ENCODE results near the gene COL5A3.

COL5A3 gene

GRCh38 chr19:10010939-10011338, 635 bp upstream of the COL5A3 start:
- no peak for DNase-seq (ENCODE audit: low read depth in 2 of 2)

GRCh38 chr19:10009714-10010224, 535 bp downstream of the COL5A3 start:
- DNase-seq (ENCODE audit: low read depth in 2 of 2), result no peak

GRCh38 chr19:10008184-10008765, 2.0 kb downstream of the COL5A3 start:
- no peak for DNase-seq (ENCODE audit: low read depth in 2 of 2)

- DNase-seq (ENCODE audit: low read depth in 2 of 2), result no peak
Measured at GRCh38 chr19:10007371-10008183, 2.7 kb downstream of the COL5A3 start.

DNA sequence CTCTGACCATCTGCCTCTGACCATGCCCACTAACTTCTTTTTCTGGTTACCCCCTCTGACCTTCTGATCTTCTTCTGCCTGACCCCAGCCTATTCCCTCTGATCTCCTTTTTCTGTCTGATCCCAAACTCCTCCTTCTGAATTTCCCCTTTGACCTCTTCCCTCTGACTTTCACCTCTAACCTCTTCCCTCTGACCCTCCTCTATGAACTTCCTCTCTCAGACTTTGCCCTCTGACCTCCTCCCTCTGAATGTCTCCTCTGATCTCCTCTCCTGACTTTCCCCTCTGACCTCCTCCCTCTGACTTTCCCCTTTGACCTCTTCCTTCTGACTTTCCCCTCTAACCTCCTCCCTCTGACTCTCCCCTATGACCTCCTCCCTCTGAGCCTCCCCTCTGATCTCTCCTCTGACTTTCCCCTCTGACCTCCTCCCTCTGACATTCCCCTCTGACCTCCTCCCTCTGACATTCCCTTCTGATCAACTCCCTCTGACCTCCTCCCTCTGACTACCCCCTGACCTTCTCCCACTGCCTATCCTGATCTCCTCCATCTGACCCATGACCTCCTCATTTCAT, 3.5 kb downstream of the COL5A3 start:
- DNase-seq (ENCODE audit: low read depth in 2 of 2), result no peak

DNA sequence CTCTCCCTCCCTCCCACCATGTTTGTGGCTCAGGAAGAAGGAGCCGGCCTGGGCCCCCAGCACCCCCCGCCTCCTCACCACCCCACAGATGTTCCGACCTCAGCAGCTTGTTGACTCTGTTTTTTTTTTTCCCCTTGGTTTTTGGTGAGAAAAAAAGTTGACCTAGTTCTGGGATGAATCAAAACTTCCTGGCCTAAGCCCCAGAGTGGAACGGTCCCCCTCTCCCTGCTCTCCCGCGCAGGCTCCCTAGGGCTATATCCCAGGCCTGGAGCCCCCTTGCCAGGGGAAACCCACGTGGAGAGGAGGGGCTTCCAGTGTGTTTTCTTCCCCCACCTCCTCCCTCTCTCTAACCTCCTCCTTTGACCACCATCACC, 4.0 kb downstream of the COL5A3 start:
- DNase-seq (ENCODE audit: low read depth in 2 of 2), result no peak

- DNase-seq (ENCODE audit: low read depth in 2 of 2), result no peak
Measured at GRCh38 chr19:10005632-10006334, 4.5 kb downstream of the COL5A3 start.

- DNase-seq (ENCODE audit: low read depth in 2 of 2), result no peak
Measured at GRCh38 chr19:10004617-10005016, 5.7 kb downstream of the COL5A3 start.

DNA sequence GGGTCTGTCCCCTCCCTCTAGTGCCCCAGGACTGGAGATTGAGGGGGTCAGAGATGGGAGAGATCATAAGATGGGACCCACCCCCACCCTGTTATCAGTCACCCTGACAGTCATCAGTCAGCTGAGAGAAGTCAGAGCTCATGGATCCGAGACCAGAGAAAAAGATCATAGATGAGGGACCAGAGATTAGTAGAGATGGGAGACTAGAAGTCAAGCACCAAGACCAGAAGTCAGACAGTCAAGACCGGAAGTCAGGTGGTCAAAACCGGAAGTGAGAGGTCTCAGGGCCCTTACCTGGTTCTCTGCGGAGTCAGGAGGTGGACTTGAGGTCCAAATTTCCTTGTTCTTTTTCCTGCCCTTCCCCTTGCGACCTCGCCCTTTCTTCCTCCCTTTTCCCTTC, 7.0 kb downstream of the COL5A3 start:
- DNase-seq (ENCODE audit: low read depth in 2 of 2), result no peak

DNA sequence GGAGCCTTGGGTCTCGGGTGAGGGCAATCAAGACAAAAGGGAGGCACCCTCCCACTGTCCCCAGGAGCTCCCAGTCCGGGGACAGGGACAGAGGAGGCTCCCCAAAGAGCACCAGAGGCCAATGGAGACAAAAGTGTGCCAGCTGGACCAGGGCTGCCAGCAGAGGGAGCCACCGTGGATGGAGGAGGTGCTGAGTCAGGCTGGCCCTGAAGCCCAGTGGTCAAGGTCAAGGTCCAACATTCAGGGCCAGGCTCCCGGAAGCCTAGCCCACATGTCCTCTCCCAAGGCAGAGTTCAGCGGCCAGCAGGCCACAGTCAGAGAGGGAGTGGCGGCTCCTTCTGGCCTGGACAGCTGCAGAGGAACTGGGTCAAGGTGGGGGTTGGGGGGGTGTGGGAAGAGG, 8.4 kb downstream of the COL5A3 start:
- peak in 1 of 2 donors; percentile 14 for DNase-seq (ENCODE audit: low read depth in 2 of 2)

DNA sequence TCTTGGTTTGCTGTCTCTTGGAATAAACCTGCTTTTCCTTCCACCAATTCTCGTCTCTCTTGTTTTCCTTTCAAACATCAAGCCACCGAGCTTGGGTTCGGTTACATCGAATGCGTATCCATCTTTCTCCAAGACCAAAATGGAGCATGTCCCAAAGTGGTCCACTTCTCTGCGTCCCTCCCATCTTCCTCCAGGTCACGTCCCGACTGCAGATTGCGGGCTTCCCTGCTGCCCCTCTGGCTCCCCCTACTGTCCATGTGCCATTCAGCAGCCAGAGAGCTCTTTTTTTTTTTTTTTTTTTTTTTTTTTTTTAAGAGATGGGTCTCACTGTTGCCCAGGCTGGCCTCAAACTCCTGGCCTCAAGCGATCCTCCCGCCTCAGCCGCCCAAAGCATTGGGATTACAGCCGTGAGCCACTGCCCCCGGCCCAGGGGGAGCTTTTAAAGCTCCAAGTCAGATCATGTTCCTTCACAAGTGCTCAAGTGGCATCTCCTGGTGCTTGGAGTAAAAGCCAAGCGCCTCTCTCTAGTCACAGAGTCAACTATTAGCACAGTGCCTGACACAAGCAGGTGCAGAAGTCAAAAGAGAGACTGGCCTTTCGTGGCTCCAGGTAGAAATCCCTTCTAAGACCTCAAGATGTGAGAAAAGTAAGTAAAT, 10.0 kb downstream of the COL5A3 start:
- DNase-seq (ENCODE audit: low read depth in 2 of 2), result peak; percentile 52 to 59

- DNase-seq (ENCODE audit: low read depth in 2 of 2), result no peak
Measured at GRCh38 chr19:9996541-9996940, 13.8 kb downstream of the COL5A3 start.

DNA sequence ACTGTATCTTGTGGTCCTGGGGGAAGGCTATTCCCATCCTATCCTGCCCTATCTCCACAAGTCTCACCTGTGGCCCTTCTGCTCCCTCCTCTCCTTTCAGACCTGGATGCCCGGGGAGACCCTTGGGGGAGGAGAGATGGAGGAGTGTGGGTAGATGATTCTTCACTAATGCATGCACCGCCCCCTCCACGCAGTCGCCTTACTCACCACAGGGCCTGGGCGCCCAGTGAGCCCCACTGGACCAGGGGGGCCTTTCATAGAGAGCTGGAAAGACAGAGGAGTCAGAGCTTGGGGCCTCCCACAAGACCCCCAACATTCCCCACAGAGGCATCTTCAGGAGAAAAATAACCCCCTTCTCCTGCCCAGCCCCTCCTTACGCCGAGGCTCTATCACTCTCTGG, 14.3 kb downstream of the COL5A3 start:
- DNase-seq (ENCODE audit: low read depth in 2 of 2), result no peak

DNA sequence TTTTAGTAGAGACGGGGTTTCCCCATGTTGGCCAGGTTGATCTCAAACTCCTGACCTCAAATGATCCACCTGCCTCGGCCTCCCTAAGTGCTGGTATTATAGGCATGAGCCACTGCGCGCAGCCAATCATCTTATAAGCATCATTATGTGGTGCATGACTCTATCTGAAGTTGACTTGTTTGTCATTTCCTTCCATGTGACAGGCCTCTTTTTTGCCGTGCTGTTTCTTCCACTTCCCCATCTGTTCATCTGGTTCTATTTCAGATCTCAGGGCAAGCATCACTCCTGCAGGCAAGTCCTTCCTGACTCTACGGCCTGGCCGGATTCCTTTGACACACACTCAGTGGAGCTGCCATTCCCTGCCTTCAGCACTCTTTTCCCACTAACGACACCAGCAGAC, 15.2 kb downstream of the COL5A3 start:
- no peak for DNase-seq (ENCODE audit: low read depth in 2 of 2)

- no peak for DNase-seq (ENCODE audit: low read depth in 2 of 2)
Measured at GRCh38 chr19:9991425-9992191, 18.7 kb downstream of the COL5A3 start.

GRCh38 chr19:9989504-9989903, 20.8 kb downstream of the COL5A3 start:
- DNase-seq (ENCODE audit: low read depth in 2 of 2), result no peak

DNA sequence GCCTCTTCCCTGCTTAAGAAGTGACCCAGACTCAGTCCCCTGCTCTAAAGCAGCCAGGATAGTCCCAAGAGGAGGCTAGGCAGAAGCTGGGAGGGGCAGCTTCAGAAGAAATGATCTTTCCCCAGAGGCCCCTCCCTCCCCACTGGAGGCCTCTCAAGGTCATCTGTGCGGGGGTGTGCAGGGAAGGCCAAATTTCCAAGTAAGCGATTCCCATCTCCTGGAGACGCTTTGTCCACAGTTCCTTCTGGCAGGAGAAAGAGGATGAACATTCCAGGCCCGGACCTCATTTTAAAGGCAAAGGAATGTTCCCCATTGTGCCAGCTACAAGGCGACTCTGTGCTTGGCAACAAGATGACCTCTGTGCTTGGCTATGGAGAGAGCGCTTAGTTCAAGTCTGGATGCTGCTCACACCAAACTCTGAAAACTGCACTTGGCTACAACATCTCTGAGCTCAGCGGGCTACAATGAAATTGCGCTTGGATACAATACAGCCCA, 23.5 kb downstream of the COL5A3 start:
- no peak for DNase-seq (ENCODE audit: low read depth in 2 of 2)

DNA sequence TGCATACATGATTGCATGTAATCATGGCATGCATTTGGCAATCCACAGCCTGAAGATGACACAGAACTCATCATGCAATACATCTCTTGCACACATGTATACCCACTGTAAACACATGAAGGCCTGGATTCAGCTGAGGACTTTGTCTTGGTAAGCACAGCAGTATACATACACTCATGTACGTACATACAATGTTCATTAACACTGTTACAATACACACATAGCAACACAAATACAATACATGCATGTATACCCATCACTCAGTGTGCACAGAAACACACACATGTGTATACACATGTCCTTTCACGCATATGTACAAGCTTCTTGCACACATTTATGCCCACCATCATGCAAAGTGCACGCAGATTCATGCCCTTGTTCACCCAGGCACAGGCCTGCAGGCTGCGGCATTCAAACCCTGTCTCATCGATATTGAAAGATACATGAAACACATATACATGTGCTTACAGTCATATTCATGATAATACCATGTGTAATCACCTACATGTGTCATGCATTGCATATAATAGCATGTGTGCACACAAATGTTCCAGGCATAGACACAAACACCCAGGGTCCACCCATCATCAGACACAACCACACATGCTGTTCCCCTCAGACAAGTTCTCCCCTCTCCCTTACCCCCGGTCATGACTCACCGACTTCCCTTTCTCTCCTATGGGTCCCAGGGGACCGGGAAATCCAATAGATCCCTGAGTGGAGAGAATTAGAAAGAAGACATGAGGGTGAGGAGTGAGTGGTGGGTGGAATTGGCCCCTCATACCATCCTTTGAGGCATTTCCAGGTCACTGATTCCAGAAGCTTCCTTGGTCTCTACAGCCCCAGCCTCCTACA, 28.7 kb downstream of the COL5A3 start:
- DNase-seq (ENCODE audit: low read depth in 2 of 2), result no peak

DNA sequence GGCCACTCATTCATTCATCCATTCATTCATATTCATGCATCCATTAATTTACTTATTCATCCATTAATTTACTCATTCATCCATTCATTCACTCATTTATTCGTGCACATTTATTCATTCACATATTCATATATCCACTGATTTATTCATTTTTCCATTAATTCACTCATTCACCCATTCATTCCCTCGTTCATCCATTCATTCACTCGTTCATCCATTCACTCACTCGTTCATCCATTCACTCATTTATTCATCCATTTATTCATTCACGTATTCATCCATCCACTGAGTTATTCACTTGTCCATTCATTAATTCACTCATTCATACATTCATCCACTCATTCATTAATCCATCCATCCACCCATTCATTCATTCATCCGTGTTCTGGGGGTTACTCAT, 38.2 kb downstream of the COL5A3 start:
- no peak for DNase-seq (ENCODE audit: low read depth in 2 of 2)

Data from stimulated activated CD4-positive, alpha-beta T cell treated with anti-CD3 and anti-CD28 coated beads, Interleukin-4, amount 100 ng/mL, for 48 hours (primary cell).